Cerebellar cortex (tissue), 1 donor: ENCODE measurements around the gene NPBWR2.

ENCODE experiments used
- DNase-seq: peaks from one replicate; pipeline ENCODE4 v3.0.0-alpha.2; 2015; ENCODE audit warnings: low spot score

Gene NPBWR2

GRCh38 chr20:64084685-64085152 is 22.6 kb downstream of the NPBWR2 start:
- no peak for DNase-seq

DNA sequence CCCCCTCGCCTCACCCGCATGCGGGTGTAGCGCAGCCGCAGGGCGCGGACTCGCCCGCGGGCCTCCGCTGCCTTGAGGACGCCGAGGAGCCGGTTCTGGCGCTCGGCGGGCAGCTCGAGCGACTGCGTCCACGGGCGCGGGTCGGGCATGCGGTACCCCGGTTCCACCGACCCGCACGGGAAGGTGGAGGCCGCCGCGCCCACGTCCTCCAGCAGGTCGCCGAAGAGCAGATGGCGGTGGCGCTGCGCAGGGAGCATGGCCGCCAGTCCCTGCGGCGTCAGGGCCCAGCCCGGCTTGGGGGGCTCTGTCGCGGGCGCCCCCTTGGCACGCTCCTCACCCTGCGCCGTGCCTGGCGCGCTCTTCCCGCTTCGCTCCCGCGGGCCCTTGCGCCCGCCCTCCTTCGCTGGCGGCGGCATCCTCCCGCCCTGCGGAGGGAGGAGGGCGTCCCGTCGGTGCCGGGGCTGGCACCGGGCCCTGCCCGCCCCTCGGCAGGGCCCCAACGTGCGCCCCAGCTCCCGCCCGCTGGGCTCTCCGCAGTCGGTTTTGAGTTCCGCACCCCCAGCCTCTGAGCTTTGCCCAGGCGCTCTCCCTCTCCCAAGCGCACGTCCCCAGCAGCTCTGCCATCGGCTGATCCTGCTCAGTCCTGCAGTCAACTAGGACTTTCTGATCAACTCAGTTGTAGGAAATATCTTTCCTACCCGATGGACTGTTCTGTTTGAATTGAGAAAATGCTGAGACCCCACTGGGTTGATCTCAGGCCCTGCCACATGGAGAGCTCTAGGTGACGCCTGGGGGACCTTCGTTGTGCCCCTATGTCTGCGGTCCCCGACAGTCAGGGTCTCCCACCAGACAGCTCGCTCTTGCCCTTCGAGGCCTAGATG is 23.3 kb downstream of the NPBWR2 start, which contains the start of gene LKAAEAR1:
LKAAEAR1 (minus strand) TSS at position 595 of the 881 bp plus-strand sequence; CDS start at position 416, 179 bp downstream.
- DNase-seq: no peak

DNA sequence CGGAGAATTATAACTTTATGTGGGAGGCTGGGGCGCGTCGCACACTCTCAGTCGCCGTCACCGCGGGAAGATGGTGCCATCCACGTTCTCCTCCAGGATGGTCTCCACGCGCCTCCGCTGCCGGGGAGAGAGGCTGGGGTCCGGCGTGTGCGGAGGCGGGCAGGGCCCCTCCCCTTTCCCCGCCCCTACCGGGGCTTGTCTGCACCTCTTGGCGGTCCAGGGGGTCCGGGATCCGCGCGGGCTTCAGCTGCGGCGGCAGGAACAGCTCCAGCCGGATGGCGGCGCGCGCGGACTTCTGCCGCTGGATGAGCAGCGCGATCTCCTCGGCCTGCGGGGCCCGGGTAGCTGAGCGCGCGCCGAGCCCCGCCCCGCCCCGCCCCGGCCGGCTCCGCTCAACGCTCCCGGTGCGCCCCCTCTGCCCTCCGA is 24.0 kb downstream of the NPBWR2 start:
- peak; percentile 75 for DNase-seq

DNA sequence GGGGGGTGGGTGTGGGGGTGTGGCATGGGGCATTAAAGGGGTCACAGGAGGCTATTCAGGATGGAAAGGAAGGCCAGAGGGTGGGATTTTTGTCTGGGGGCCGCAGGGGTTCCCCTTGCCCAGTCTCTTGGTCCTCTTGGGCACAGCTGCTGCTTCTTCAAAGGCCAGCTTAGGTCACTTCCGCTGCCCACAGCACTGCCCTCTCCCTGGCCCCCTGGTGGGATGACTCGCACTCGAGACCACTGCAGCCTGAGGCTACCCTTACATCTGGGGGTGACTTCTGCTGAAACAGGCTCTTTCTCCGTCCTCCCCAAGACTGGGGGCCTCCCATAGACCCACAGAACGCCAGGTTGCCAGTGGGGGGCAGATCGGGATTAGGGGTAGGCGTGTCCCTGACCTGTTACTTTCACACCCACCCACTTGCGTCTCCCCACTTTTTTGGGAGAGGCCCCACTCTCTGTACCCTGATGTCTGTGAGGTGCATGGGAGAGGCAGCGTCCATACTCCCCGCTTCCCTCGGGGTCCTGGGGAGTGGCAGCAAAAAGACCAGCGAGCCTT is 24.5 kb downstream of the NPBWR2 start:
- DNase-seq: no peak

DNA sequence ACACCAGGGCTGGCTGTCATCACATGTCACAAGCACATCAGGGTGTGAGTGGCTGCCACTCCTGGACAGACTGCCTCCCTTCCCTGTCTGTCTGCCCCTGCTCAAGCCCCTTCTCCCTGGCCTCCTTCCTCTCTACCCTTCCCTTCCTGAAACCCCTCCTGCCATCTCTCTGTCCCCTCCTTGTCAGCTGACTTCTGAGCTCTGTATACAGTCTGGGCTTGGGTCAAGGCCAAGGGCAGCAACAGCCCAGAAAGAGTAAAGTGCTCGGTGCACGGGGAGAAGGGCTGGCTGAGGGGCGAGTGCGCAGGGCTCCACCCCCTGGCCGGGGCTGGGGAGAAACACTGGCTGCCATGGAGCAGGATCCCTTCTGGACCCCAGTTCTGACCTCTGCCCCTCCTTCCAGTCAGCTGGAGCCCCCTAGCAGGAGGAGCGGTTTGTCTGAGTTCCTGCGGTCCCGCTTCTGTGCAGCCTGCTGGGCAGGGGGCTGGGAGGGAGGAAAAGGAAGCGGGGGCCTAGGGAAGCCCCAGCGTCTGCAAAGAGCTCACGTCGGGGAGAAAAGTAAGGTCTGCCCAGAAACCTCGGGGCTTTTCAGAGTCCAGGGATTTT is 25.1 kb downstream of the NPBWR2 start:
- DNase-seq: no peak

GRCh38 chr20:64081624-64081964 is 25.8 kb downstream of the NPBWR2 start:
- DNase-seq: no peak

DNA sequence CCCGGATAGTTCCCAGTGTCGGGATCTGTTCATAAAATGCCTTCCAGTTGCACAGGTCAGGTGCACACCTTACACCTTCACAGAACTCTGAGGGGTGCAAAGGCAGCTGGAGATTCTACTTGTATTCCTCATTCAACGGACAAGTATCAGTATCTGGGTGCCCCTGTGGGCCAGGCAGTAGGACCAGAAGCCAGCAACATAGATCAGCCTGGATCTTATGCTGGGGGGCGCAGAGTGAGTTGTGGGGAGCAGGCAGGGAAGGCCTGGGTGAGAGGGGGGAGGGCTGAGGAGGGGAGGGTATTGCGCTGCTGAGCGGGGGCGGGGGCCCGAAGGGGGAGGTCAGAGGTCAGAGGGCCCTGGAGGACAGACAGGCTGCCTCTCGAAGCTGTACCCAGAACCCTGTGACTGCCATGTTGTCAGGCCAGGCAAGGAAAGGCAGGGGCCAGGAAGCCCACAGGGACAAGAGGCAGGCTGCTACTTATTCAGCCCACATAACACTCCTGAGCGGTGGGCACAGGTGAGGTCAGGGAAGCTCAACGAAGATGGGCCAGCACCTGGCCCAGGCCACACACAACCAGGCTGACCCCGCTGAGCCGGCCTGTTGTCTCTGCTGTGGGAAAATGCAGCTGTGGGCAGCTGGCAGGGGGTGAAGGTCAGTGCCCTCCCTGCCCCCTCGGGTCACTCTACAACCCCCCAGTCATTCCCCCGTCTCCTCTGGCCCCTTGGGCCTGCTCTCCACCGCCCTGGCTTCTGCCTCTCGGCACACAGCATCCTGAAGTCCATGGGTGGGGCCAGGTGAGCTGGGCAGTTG is 26.3 kb downstream of the NPBWR2 start:
- DNase-seq: no peak

GRCh38 chr20:64080013-64080812 is 27.2 kb downstream of the NPBWR2 start, which contains the start of gene OPRL1:
TSS of gene OPRL1 (plus strand) at chr20:64080082. CDS start at chr20:64092721, 12,639 bp downstream.
- DNase-seq: no peak

- peak; percentile 57 for DNase-seq
Observed at GRCh38 chr20:64079273-64080012, 27.9 kb downstream of the NPBWR2 start, which contains the start of gene RGS19. TSS of gene RGS19 (minus strand) at chr20:64079518. CDS start at chr20:64076886, 2,632 bp downstream.

DNA sequence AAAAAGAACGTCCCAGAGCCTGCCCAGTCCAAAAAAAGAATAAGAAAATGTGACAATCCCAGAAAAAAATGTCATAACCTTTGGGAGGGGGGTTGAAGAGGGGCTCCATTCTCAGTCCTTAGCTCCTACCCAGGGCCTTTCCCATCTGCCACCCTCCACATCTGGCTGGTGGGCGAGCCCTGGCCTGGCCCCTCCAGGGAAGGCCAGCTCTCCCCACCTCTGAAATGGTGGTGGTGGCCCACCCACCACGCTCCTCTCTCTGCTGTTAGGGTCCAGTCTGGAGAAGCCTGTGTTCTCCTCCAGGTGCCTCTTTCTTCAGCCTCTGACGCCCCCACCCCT is 28.5 kb downstream of the NPBWR2 start:
- DNase-seq: no peak

- no peak for DNase-seq
Observed at GRCh38 chr20:64077876-64078551, 29.4 kb downstream of the NPBWR2 start.

DNA sequence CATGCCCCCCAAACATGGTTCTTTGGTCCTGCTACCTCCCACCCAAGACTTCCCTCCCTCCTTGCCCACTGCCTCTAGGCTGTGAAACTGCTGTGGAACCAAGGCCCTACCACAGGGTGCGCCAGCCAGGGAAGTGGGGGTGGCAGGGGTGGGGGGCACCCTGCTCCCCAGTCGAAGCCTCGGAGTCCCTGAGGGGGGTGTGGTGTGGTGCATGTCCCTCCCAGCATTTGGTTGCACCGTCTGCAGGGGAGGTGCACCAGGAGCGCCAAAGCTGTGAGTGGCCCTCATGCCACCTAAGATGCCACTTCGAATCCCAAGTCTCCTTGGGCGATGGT is 29.9 kb downstream of the NPBWR2 start:
- DNase-seq: no peak

DNA sequence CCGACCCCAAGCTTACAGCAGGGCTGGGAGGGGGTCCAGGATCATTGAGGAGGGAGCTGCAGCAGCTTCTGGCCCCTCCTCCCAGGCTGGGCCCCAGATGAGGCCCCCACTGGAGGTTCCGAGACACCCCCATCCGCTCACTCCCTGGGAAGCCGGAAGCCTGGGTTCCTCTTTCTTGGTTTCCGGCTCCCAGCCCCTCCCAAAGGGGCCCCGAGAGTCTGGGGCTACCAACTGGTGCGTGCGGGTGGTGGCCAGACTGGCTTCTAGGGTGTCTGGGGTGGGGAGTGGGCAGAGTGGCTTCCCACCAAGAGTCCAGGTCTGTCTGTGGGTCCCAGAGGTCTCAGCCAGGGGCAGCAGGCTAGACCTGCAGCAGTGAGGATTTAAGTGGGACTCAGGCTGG is 30.3 kb downstream of the NPBWR2 start:
- no peak for DNase-seq

GRCh38 chr20:64076061-64076997 is 31.0 kb downstream of the NPBWR2 start:
- no peak for DNase-seq

- DNase-seq: no peak
Observed at GRCh38 chr20:64075556-64075955, 31.8 kb downstream of the NPBWR2 start.

GRCh38 chr20:64074963-64075362 is 32.4 kb downstream of the NPBWR2 start:
- DNase-seq: no peak

DNA sequence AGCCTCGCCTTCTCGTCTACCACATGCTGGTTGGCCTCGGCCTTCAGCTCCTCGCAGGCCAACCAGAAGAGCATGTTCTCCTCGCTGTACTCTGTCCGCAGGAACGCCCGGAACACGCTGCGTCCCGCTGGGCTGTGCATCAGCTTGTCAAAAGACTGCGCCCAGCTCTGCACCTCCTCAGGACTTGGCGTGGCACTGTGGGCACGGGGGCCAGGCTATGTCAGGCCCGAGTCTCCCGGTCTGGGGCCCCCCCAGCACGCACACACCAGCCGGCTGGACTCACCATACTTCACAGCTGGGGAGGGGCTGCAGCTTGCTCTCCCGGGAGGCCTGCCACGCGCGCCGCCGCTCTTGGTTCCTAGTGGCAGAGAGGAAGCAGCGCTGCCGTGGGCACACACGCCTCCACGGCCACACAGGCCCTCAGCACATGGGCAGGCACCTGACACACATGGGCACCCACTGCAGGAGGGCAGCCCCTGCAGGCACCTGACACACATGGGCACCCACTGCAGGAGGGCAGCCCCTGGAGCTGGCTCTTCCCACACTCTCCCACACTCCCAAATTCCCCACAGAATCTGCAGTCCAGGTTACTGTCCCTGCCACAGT is 33.1 kb downstream of the NPBWR2 start:
- DNase-seq: no peak

DNA sequence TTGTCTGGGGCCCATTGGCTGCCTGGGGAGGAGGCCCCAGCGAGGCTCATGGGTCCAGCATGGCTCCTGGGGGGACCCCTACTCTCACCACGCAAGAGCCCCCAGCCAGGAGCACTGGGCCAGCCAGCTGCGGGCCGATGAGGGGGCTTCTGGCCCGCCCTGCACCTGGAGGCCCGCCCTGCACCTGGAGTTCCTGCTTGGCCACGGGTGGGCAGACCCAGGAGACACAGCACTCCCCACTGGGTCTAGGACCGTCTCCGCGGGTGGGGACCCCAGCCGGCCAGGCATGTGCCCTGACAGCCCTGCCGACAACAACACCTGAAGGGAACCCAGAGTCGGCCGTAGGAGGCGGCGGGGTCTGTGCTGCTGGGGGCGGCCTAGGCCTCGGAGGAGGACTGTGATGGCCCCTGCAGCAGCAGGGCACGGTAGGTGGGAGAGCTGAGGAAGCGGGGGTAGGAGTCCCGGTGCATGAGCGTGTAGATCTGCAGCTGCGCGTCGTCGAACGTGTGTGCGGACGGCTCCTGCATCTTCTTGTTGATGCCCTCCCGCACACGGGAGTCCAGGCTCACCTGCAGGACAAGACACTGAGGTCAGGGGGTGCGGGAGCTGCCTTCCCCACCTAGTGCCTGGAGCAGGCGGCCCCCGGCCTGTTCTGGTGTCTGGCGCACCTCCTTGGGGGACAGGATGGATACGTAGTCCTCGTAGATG is 33.7 kb downstream of the NPBWR2 start:
- DNase-seq: no peak
